ENCODE results near the gene DRG2. TPM values are rescaled to one million over a fixed set of nuclear protein-coding genes. Genes with fewer than 3 reads are reported as not detected.
A peak's percentile ranks its signal among the peaks of the same experiment; 100 is the strongest.

Gene DRG2
- total RNA-seq, 1 donor from 2014 or later: 38.3 TPM

- no peak for DNase-seq (ENCODE audit: low spot score)
- Mint-ChIP-seq H3K9me3 (ENCODE audit: unreplicated experiment) (no peaks in the 10 kb centered on the region), H3K4me1 (ENCODE audit: unreplicated experiment) (peaks cover 8% of the 10 kb centered on the region), H3K27me3 (ENCODE audit: unreplicated experiment) (no peaks in the 10 kb centered on the region), H3K4me3 (ENCODE audit: unreplicated experiment) (no peak overlapping the region), H3K27ac (ENCODE audit: unreplicated experiment) (no peak overlapping the region), H3K36me3 (ENCODE audit: low read depth, unreplicated experiment) (peaks cover 10% of the 10 kb centered on the region)
- no peak for TF ChIP-seq CTCF (IDR thresholded peaks at IDR 0.05; ENCODE audit: unreplicated experiment)
Measured at GRCh38 chr17:18045691-18046350, 41.9 kb upstream of the DRG2 start.

GRCh38 chr17:18055597-18055996 lies 32.2 kb upstream of the DRG2 start:
- H3K27me3 Mint-ChIP-seq (ENCODE audit: unreplicated experiment): no peaks in the 10 kb centered on the region
- no peak for TF ChIP-seq CTCF (IDR thresholded peaks at IDR 0.05; ENCODE audit: unreplicated experiment)
- H3K9me3 Mint-ChIP-seq (ENCODE audit: unreplicated experiment): no peaks in the 10 kb centered on the region
- no peak overlapping the region for H3K4me3 Mint-ChIP-seq (ENCODE audit: unreplicated experiment)
- no peak for DNase-seq (ENCODE audit: low spot score)
- H3K27ac Mint-ChIP-seq (ENCODE audit: unreplicated experiment): no peak overlapping the region
- peaks cover 5% of the 10 kb centered on the region for H3K4me1 Mint-ChIP-seq (ENCODE audit: unreplicated experiment)
- peaks cover 19% of the 10 kb centered on the region for H3K36me3 Mint-ChIP-seq (ENCODE audit: low read depth, unreplicated experiment)

- H3K27ac Mint-ChIP-seq (ENCODE audit: unreplicated experiment): no peak overlapping the region
- DNase-seq (ENCODE audit: low spot score): no peak
- TF ChIP-seq CTCF (IDR thresholded peaks at IDR 0.05; ENCODE audit: unreplicated experiment): no peak
- H3K4me3 Mint-ChIP-seq (ENCODE audit: unreplicated experiment): no peak overlapping the region
- H3K9me3 Mint-ChIP-seq (ENCODE audit: unreplicated experiment): no peaks in the 10 kb centered on the region
- peaks cover 19% of the 10 kb centered on the region for H3K36me3 Mint-ChIP-seq (ENCODE audit: low read depth, unreplicated experiment)
- H3K4me1 Mint-ChIP-seq (ENCODE audit: unreplicated experiment): peaks cover 5% of the 10 kb centered on the region
- H3K27me3 Mint-ChIP-seq (ENCODE audit: unreplicated experiment): no peaks in the 10 kb centered on the region
Measured at GRCh38 chr17:18056214-18056613, 31.5 kb upstream of the DRG2 start.

- Mint-ChIP-seq H3K4me1 (ENCODE audit: unreplicated experiment) (peaks cover 5% of the 10 kb centered on the region), H3K27me3 (ENCODE audit: unreplicated experiment) (no peaks in the 10 kb centered on the region), H3K4me3 (ENCODE audit: unreplicated experiment) (peak overlapping the region; percentile 26), H3K9me3 (ENCODE audit: unreplicated experiment) (no peaks in the 10 kb centered on the region), H3K36me3 (ENCODE audit: low read depth, unreplicated experiment) (peaks cover 25% of the 10 kb centered on the region), H3K27ac (ENCODE audit: unreplicated experiment) (peak overlapping the region; percentile 7)
- TF ChIP-seq CTCF (IDR thresholded peaks at IDR 0.05; ENCODE audit: unreplicated experiment): no peak
- no peak for DNase-seq (ENCODE audit: low spot score)
Measured at GRCh38 chr17:18059283-18059682, 28.5 kb upstream of the DRG2 start.

DNA sequence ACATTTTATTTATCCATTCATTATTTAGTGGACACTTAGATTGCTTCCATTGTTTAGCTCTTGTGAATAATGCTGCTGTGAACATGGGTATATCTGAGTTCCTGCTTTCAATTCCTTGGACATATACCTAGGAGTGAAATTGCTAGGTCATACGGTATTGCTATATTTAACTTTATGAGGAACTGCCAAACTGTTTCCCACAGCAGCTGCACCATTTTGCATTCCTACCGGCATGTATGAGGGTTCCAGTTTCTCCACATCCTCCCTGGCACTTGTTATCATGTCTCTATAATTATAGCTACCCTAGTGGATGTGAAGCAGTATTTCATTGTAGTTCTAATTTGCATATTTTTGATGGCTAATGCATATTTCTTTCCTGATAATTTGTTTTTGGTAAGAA lies 23.7 kb upstream of the DRG2 start:
- Mint-ChIP-seq H3K27ac (ENCODE audit: unreplicated experiment) (no peak overlapping the region), H3K9me3 (ENCODE audit: unreplicated experiment) (no peaks in the 10 kb centered on the region), H3K4me1 (ENCODE audit: unreplicated experiment) (peaks cover 16% of the 10 kb centered on the region), H3K4me3 (ENCODE audit: unreplicated experiment) (no peak overlapping the region), H3K27me3 (ENCODE audit: unreplicated experiment) (no peaks in the 10 kb centered on the region), H3K36me3 (ENCODE audit: low read depth, unreplicated experiment) (peaks cover 18% of the 10 kb centered on the region)
- no peak for TF ChIP-seq CTCF (IDR thresholded peaks at IDR 0.05; ENCODE audit: unreplicated experiment)
- no peak for DNase-seq (ENCODE audit: low spot score)

Measured in endothelial cell (in vitro differentiated cells).